Neural cell (in vitro differentiated cells): ENCODE data around the gene PDYN. TPM values are rescaled to one million over a fixed set of nuclear protein-coding genes. Genes with fewer than 3 reads are reported as not detected.

Source experiments
- H2AFZ ChIP-seq: fragments of 200-600, 300-800 bp; sonication (generic), shearing (Covaris generic); 2 replicates; pipeline ENCODE4 v1.6.0; 2014; ENCODE audit warnings: low read depth, mild to moderate bottlenecking, antibody characterized with exemption, low read length, moderate library complexity
- H3F3A ChIP-seq: fragments of 200-600 bp; shearing (Covaris generic); 2 replicates; pipeline ENCODE4 v1.6.1; 2016; ENCODE audit warnings: mild to moderate bottlenecking, moderate library complexity, mixed read lengths, antibody characterized with exemption, low read length; ENCODE audit not compliant: insufficient read depth, poor library complexity, severe bottlenecking
- H3K27ac ChIP-seq: fragments of 200-600, 300-800 bp; sonication (generic), shearing (Covaris generic); 2 replicates; pipeline ENCODE4 v1.5.1; 2014; ENCODE audit warnings: mild to moderate bottlenecking, low read length, moderate library complexity
- H3K27me3 ChIP-seq: fragments of 300-800, 200-600 bp; sonication (generic), shearing (Covaris generic); 2 replicates; pipeline ENCODE4 v1.6.0; 2014; ENCODE audit warnings: mild to moderate bottlenecking, low read depth, low read length, moderate library complexity; ENCODE audit not compliant: insufficient read depth
- H3K36me3 ChIP-seq: fragments of 300-800, 200-600 bp; sonication (generic), shearing (Covaris generic); 2 replicates; pipeline ENCODE4 v1.5.1; 2014; ENCODE audit warnings: mild to moderate bottlenecking, antibody characterized with exemption, low read length, moderate library complexity; ENCODE audit not compliant: insufficient read depth
- H3K4me2 ChIP-seq: fragments of 300-800, 200-600 bp; sonication (generic), shearing (Covaris generic); 2 replicates; pipeline ENCODE4 v1.6.0; 2014; ENCODE audit warnings: mild to moderate bottlenecking, low read length
- H3K4me3 ChIP-seq: fragments of 300-800, 200-600 bp; sonication (generic), shearing (Covaris generic); 2 replicates; pipeline ENCODE4 v1.5.1; 2014; ENCODE audit warnings: mild to moderate bottlenecking, low read length, moderate library complexity
- H3K79me2 ChIP-seq: fragments of 200-600 bp; shearing (Covaris generic); replicated peaks from 2 replicates; pipeline ENCODE4 v1.6.0; 2014; ENCODE audit warnings: mild to moderate bottlenecking, low read length, moderate library complexity; ENCODE audit not compliant: insufficient read depth
- H3K9ac ChIP-seq: fragments of 300-800, 200-600 bp; sonication (generic), shearing (Covaris generic); 2 replicates; pipeline ENCODE4 v1.6.1; 2016; ENCODE audit warnings: mild to moderate bottlenecking, low read length, mixed read lengths
- H3K9me2 ChIP-seq: fragments of 200-600 bp; shearing (Covaris generic); 2 replicates; pipeline ENCODE4 v1.6.1; 2016; ENCODE audit warnings: mild to moderate bottlenecking, low read length, mixed read lengths; ENCODE audit not compliant: insufficient read depth
- H3K9me3 ChIP-seq: fragments of 200-600, 300-800 bp; sonication (generic), shearing (Covaris generic); 2 replicates; pipeline ENCODE4 v1.6.1; 2016; ENCODE audit warnings: mild to moderate bottlenecking, mixed run types, low read length, moderate library complexity, mixed read lengths
- H4K20me1 ChIP-seq: fragments of 200-600 bp; shearing (Covaris generic); 2 replicates; pipeline ENCODE4 v1.6.1; 2016; ENCODE audit warnings: mild to moderate bottlenecking, mixed run types; ENCODE audit not compliant: insufficient read depth
- EP300 ChIP-seq: fragments of 450-650 bp; conservative IDR thresholded peaks from 2 replicates; pipeline ENCODE4 v1.6.1; 2014; ENCODE audit warnings: antibody characterized with exemption, mild to moderate bottlenecking, moderate library complexity; ENCODE audit not compliant: poor library complexity, severe bottlenecking
- EZH2 ChIP-seq: fragments of 200-600, 300-800 bp; shearing (Covaris generic), sonication (generic); IDR thresholded peaks from 2 replicates; pipeline ENCODE4 v1.6.1; 2014; ENCODE audit warnings: antibody characterized with exemption, low read length, borderline replicate concordance, mild to moderate bottlenecking; ENCODE audit not compliant: insufficient read depth, poor library complexity, severe bottlenecking
- MXI1 ChIP-seq: fragments of 450-650 bp; conservative IDR thresholded peaks from 2 replicates; pipeline ENCODE4 v1.6.1; 2014; ENCODE audit warnings: antibody characterized with exemption, mild to moderate bottlenecking; ENCODE audit not compliant: poor library complexity, severe bottlenecking
- POLR2AphosphoS5 ChIP-seq: IDR thresholded peaks from 2 replicates; pipeline ENCODE4 v1.6.1; 2012
- RAD21 ChIP-seq: fragments of 450-650 bp; conservative IDR thresholded peaks from 2 replicates; pipeline ENCODE4 v1.6.1; 2014; ENCODE audit warnings: antibody characterized with exemption, mild to moderate bottlenecking, moderate library complexity
- SMC3 ChIP-seq: fragments of 450-650 bp; conservative IDR thresholded peaks from 2 replicates; pipeline ENCODE4 v1.6.1; 2014; ENCODE audit warnings: antibody characterized with exemption, mild to moderate bottlenecking, moderate library complexity; ENCODE audit not compliant: poor library complexity
- TAF1 ChIP-seq: IDR thresholded peaks from 2 replicates; pipeline ENCODE4 v1.6.1; 2012; ENCODE audit warnings: low read depth
- polyA plus RNA-seq: library from polyadenylated mRNA; depleted of rRNA; stranded (reverse); fragments of >200 nt; gene quantifications from 2 replicates; pipeline ENCODE4 v1.2.3, GENCODE V29; 2014
- TF ChIP-seq, protein P1 (sequence below): IDR thresholded peaks from 2 replicates; pipeline ENCODE4 v1.6.1; 2012; ENCODE audit warnings: borderline replicate concordance
- TF ChIP-seq, protein P2 (sequence below): fragments of 450-650 bp; IDR thresholded peaks from 2 replicates; pipeline ENCODE4 v1.5.1; 2014; ENCODE audit warnings: antibody characterized with exemption, mild to moderate bottlenecking, moderate library complexity; ENCODE audit not compliant: poor library complexity, severe bottlenecking

The PDYN gene
- polyA plus RNA-seq, 1 donor from 2014 or later = 17.3 TPM

DNA sequence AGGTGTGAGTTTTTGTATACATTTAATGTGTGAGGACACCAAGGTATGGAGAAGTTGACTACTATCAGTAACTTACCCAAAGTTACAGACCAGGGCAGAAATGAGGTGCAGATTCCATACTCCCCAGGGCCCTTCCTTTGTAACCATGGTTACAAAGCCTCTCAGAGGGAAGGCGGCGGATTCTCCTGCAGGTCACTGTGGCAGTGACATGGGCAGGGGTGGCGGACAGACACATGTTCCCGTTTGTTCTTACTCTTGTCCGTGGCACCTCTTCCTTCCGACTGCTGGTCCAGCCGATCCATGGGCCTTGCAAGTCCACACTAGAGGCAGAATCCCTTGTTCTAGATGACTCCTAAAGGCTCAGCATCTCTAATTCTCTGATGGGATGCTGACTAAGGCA, 43.0 kb downstream of the PDYN start:
- no peak for TF ChIP-seq POLR2AphosphoS5
- no peak for TF ChIP-seq SMC3
- TF ChIP-seq EZH2 = no peak
- no peak for TF ChIP-seq EP300
- no peak for TF ChIP-seq MXI1
- TF ChIP-seq, protein P1, sequence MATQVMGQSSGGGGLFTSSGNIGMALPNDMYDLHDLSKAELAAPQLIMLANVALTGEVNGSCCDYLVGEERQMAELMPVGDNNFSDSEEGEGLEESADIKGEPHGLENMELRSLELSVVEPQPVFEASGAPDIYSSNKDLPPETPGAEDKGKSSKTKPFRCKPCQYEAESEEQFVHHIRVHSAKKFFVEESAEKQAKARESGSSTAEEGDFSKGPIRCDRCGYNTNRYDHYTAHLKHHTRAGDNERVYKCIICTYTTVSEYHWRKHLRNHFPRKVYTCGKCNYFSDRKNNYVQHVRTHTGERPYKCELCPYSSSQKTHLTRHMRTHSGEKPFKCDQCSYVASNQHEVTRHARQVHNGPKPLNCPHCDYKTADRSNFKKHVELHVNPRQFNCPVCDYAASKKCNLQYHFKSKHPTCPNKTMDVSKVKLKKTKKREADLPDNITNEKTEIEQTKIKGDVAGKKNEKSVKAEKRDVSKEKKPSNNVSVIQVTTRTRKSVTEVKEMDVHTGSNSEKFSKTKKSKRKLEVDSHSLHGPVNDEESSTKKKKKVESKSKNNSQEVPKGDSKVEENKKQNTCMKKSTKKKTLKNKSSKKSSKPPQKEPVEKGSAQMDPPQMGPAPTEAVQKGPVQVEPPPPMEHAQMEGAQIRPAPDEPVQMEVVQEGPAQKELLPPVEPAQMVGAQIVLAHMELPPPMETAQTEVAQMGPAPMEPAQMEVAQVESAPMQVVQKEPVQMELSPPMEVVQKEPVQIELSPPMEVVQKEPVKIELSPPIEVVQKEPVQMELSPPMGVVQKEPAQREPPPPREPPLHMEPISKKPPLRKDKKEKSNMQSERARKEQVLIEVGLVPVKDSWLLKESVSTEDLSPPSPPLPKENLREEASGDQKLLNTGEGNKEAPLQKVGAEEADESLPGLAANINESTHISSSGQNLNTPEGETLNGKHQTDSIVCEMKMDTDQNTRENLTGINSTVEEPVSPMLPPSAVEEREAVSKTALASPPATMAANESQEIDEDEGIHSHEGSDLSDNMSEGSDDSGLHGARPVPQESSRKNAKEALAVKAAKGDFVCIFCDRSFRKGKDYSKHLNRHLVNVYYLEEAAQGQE = no peak
- TF ChIP-seq TAF1 = no peak
- TF ChIP-seq RAD21 = no peak
- TF ChIP-seq, protein P2, sequence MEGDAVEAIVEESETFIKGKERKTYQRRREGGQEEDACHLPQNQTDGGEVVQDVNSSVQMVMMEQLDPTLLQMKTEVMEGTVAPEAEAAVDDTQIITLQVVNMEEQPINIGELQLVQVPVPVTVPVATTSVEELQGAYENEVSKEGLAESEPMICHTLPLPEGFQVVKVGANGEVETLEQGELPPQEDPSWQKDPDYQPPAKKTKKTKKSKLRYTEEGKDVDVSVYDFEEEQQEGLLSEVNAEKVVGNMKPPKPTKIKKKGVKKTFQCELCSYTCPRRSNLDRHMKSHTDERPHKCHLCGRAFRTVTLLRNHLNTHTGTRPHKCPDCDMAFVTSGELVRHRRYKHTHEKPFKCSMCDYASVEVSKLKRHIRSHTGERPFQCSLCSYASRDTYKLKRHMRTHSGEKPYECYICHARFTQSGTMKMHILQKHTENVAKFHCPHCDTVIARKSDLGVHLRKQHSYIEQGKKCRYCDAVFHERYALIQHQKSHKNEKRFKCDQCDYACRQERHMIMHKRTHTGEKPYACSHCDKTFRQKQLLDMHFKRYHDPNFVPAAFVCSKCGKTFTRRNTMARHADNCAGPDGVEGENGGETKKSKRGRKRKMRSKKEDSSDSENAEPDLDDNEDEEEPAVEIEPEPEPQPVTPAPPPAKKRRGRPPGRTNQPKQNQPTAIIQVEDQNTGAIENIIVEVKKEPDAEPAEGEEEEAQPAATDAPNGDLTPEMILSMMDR = no peak
- Histone ChIP-seq H3F3A (no peaks in the 10 kb centered on the region), H4K20me1 (no peaks in the 10 kb centered on the region), H3K4me3 (no peak overlapping the region), H3K79me2 (no peaks in the 10 kb centered on the region), H3K36me3 (no peaks in the 10 kb centered on the region), H3K27ac (no peak overlapping the region), H3K9me3 (no peaks in the 10 kb centered on the region), H3K27me3 (peaks cover 20% of the 10 kb centered on the region), H2AFZ (no peak overlapping the region), H3K4me2 (no peak overlapping the region), H3K9me2 (no peaks in the 10 kb centered on the region), H3K9ac (no peak overlapping the region)

DNA sequence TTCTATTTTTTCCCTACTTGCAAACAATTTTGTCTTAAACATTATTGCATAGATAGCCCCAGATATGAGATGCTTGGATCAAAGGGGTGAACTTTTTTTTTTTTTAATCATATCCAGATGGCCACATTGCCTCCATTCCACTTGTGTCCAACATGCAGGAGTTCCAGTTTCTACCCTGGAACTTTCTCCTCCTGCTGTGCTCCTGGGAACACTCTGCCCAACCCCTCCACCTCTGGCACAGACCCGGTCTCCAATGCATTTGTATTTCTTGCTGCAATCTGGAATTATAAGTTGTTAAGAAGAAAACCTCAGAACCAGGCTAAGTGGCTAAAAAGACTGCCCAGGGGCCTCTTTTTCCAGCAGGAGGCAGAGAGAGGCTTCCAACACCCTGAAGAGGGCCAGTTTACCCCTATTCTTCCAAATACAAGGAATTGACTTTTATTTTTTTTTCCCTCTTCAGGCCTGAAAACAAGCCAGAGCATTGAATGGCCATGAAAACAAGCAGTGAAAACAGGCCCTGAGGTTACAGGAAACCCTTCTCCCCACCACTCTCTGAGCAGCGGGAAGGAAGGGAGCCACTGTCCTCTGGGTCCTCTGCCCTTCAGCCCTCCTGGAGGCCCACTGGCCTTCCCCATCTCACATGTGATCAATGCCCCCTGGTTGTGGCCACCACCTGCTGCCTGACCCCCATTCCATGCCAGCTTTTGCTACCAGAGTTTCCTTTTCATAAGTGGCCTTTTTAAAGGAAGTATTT, 44.3 kb downstream of the PDYN start:
- H3K27me3 ChIP-seq = peaks cover 22% of the 10 kb centered on the region
- TF ChIP-seq EP300 (no peak), POLR2AphosphoS5 (no peak), RAD21 (no peak), MXI1 (no peak), SMC3 (no peak), EZH2 (no peak), TAF1 (no peak)
- TF ChIP-seq, protein P1 = no peak
- TF ChIP-seq, protein P2 = no peak
- no peaks in the 10 kb centered on the region for H3K9me3 ChIP-seq
- no peak overlapping the region for H3K27ac ChIP-seq
- no peaks in the 10 kb centered on the region for H3F3A ChIP-seq
- H3K36me3 ChIP-seq = no peaks in the 10 kb centered on the region
- no peaks in the 10 kb centered on the region for H4K20me1 ChIP-seq
- H3K9ac ChIP-seq = no peak overlapping the region
- no peaks in the 10 kb centered on the region for H3K9me2 ChIP-seq
- H2AFZ ChIP-seq = no peak overlapping the region
- H3K4me3 ChIP-seq = no peak overlapping the region
- H3K79me2 ChIP-seq = no peaks in the 10 kb centered on the region
- H3K4me2 ChIP-seq = no peak overlapping the region
